Superior temporal gyrus (tissue), 1 donor: ENCODE data around the gene STS.

Experiments
- DNase-seq: peaks from one replicate; pipeline ENCODE4 v3.0.0-alpha.2; 2016; ENCODE audit errors: extremely low spot score

The STS gene

DNA sequence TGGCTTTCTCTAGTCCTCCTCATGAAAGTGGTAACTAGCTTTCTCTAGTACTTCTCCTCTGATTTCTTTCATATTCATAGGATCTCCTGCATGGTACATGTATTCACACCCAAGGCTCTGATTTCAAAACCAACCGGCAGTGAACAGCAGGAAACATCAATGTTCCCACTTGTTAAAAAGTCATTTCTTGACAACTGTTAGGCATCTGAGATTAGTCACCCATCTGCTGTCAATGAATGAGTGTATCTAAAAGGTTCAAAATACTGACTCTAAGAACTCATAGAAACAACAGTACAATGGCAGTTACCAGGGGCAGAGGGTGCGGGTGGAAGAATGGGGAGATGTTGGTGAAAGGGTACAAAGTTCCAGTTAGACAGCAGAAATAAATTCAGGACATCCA, 31.9 kb downstream of the STS start:
- DNase-seq, result no peak

DNA sequence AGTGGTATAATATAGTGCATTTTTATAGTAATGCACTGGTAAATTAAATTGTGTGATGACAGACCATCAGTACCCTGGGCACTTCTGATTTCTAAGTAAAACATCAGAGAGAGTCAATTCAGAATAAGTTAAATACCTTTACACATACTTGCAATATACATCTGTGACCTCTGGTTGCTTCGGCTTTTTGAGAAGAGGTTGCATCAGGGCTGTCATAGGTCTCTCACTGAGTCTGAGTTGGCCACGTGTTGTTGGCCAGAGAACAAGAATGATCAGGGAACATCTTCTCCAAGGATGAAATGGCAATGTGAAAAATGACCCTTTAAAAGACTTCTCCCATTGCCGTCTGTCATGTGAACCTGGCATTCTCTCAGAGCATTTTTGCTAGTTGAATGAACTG, 37.3 kb downstream of the STS start:
- DNase-seq, result no peak

DNA sequence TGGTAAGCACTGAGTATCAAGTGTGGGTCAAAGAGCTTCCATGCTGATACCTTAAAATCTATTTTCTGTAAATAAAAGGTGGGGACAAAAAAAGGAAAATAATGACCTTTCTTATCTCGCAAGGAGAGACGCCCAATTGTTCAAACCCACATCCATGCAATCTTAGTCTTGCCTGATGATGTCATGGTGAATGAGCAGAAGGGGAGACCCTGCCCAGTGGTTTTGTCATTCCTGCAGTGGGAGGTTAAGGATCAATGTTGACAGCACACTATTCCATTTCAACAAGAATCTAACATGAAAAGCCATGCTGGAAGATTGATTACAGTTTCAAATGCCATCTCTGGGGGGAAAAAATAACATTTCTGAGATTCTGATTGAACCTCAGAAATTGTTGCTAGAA, 41.2 kb downstream of the STS start:
- no peak for DNase-seq

DNA sequence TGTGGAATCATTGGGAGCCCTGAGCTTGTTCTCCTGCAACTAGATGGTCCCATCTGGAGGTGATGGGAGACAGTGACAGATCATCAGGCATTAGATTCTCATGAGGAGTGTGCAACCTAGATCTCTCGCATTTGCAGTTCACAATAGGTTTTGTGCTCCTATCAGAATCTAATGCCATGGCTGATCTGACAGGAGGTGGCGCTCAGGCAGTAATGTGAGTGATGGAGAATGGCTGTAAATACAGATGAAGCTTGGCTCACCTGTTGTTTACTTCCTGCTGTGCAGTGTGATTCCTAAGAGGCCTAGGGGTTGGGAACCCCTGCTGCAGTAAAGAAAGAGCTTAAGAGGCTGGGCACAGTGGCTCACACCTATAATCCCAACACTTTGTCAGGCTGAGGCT, 42.6 kb downstream of the STS start:
- DNase-seq, result no peak

DNA sequence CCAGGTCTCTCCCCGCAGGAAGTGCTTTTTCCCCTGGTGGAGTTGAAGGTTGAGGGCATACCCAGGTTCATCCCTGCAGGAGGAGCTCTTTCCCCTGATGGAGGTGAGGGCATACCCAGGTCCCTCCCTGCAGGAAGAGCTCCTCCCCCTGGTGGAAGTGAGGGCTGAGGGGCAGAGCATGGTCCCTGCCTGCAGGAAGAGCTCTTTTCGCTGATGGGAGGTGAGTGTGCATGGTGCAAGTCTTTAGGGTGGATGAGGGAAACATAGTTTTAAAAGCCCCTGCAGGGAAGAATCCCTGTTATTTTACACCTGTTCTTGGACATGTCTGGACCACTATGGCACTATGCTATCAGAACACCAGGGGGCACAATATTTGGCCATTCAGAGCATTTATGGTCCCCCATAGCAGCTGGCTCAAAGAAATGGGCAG, 44.2 kb downstream of the STS start:
- DNase-seq, result no peak

DNA sequence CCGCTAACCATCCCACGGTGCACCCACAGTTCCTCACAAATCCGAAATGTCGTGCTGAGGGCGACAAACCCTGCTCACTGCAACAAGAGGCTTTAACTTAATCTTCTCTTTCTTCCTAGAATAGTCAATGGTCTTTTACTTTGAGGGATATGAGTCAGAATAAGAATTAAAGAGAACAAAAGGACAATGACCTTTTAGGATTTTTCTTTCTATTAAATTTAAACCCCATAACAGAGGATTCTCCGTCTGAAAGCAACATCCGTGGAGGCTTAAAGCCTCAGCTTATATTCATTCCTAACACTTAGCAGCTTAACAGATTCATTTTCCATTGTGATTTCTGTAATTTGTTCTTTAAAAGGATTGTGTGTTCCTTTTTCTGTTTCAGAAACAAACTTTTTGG, 45.4 kb downstream of the STS start:
- DNase-seq, result no peak

DNA sequence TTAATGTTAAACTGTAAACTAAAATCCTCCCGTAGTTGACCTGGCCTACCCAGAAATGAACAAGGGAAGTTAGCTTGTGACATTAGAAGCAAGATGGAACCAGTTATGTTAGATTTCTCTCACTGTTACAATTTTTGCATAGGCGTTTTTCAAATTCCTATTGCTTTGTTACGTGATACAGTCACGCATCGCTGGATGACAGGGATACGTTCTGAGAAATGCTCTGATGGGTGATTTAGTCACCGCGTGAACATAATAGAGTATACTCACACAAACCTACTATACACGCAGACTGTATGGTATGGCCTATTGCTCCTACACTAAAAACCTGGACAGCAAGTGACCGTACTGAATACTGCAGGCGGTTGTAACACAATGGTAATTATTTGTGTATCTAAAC, 47.1 kb downstream of the STS start:
- no peak for DNase-seq
